ENCODE measurements around the gene APP.

GRCh38 chr21:26057477-26058170, 112.9 kb downstream of the APP start:
- TF ChIP-seq, protein P1, sequence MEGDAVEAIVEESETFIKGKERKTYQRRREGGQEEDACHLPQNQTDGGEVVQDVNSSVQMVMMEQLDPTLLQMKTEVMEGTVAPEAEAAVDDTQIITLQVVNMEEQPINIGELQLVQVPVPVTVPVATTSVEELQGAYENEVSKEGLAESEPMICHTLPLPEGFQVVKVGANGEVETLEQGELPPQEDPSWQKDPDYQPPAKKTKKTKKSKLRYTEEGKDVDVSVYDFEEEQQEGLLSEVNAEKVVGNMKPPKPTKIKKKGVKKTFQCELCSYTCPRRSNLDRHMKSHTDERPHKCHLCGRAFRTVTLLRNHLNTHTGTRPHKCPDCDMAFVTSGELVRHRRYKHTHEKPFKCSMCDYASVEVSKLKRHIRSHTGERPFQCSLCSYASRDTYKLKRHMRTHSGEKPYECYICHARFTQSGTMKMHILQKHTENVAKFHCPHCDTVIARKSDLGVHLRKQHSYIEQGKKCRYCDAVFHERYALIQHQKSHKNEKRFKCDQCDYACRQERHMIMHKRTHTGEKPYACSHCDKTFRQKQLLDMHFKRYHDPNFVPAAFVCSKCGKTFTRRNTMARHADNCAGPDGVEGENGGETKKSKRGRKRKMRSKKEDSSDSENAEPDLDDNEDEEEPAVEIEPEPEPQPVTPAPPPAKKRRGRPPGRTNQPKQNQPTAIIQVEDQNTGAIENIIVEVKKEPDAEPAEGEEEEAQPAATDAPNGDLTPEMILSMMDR (IDR thresholded peaks at IDR 0.05; ENCODE audit: borderline replicate concordance, extremely low read depth, low read length, poor library complexity, severe bottlenecking): no peak
- TF ChIP-seq EZH2 (IDR thresholded peaks at IDR 0.05; ENCODE audit: borderline replicate concordance, low read depth, low read length, severe bottlenecking): no peak
